Measurements from ENCODE around the gene ARL15.

DNA sequence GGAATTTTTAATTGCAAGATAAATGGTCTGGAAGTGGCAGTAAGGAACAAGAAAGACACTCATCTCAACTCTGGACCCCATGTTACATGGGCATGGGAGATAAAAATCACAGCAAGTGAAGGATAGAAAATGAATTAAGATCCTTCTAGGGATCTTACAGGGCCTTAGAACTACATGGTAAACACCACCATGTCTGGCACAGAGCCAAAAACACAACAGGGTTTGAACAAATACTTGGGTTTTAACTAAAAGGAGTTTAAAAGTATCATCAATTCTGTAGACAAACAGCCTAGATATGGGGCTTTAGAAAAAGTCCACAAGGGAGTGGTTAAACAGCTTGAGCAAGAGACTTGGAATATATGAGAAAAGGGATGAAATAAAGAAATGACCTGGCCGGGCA is 366.4 kb downstream of the ARL15 start:
- no peak for TF ChIP-seq POLR2AphosphoS5 (IDR thresholded peaks at IDR 0.05; ENCODE audit: low read depth)
- TF ChIP-seq, protein P1, sequence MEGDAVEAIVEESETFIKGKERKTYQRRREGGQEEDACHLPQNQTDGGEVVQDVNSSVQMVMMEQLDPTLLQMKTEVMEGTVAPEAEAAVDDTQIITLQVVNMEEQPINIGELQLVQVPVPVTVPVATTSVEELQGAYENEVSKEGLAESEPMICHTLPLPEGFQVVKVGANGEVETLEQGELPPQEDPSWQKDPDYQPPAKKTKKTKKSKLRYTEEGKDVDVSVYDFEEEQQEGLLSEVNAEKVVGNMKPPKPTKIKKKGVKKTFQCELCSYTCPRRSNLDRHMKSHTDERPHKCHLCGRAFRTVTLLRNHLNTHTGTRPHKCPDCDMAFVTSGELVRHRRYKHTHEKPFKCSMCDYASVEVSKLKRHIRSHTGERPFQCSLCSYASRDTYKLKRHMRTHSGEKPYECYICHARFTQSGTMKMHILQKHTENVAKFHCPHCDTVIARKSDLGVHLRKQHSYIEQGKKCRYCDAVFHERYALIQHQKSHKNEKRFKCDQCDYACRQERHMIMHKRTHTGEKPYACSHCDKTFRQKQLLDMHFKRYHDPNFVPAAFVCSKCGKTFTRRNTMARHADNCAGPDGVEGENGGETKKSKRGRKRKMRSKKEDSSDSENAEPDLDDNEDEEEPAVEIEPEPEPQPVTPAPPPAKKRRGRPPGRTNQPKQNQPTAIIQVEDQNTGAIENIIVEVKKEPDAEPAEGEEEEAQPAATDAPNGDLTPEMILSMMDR (IDR thresholded peaks at IDR 0.05; ENCODE audit: insufficient read depth, low read length), result no peak
- TF ChIP-seq, protein P2, sequence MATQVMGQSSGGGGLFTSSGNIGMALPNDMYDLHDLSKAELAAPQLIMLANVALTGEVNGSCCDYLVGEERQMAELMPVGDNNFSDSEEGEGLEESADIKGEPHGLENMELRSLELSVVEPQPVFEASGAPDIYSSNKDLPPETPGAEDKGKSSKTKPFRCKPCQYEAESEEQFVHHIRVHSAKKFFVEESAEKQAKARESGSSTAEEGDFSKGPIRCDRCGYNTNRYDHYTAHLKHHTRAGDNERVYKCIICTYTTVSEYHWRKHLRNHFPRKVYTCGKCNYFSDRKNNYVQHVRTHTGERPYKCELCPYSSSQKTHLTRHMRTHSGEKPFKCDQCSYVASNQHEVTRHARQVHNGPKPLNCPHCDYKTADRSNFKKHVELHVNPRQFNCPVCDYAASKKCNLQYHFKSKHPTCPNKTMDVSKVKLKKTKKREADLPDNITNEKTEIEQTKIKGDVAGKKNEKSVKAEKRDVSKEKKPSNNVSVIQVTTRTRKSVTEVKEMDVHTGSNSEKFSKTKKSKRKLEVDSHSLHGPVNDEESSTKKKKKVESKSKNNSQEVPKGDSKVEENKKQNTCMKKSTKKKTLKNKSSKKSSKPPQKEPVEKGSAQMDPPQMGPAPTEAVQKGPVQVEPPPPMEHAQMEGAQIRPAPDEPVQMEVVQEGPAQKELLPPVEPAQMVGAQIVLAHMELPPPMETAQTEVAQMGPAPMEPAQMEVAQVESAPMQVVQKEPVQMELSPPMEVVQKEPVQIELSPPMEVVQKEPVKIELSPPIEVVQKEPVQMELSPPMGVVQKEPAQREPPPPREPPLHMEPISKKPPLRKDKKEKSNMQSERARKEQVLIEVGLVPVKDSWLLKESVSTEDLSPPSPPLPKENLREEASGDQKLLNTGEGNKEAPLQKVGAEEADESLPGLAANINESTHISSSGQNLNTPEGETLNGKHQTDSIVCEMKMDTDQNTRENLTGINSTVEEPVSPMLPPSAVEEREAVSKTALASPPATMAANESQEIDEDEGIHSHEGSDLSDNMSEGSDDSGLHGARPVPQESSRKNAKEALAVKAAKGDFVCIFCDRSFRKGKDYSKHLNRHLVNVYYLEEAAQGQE (IDR thresholded peaks at IDR 0.05; ENCODE audit: insufficient replicate concordance, low read depth), result no peak
